ENCODE measurements around the gene MAP2K6.
A peak's percentile ranks its signal among the peaks of the same experiment; 100 is the strongest.

Gene MAP2K6

GRCh38 chr17:69451416-69452394 is 37.2 kb downstream of the MAP2K6 start:
- no peak for DNase-seq (ENCODE audit: low read depth in 1 of 2, low spot score in 1 of 2)
- in situ Hi-C loops (cut with HindIII; ENCODE audit: low pct_unique_long_range_greater_than_20kb, low sequenced_read_pairs), result no loop called here
- TF ChIP-seq JUND (IDR thresholded peaks at IDR 0.05; ENCODE audit: low read depth), result no peak

DNA sequence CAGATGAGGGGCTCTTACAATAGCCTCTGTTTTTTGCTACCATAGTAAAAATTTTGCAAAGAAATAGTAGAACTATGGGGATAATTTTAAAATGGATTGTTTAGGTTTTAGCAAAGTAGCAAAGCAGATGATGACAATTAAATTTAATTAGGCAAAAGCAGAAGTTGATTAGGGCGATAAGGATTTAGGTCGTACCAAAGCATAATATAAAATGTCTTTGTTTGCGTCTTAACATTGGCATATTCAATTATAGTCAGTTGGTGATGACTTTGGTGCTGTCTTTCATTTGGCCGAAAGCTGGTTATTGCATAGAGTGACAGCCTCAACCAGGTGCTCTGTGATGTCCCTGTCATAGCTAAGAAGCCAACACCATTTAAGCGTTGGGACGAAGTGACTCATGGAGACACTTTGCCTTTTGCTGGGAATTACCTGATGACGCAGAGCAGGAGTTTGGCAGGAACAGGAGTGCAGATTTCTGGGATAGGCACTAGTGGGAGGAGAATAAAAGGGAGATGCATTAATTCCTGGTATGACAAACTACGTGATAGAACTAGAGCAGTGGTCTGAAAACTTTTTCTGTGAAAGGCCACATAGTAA is 38.3 kb downstream of the MAP2K6 start:
- TF ChIP-seq JUND (IDR thresholded peaks at IDR 0.05; ENCODE audit: low read depth), result no peak
- no peak for DNase-seq (ENCODE audit: low read depth in 1 of 2, low spot score in 1 of 2)
- in situ Hi-C loops (cut with HindIII; ENCODE audit: low pct_unique_long_range_greater_than_20kb, low sequenced_read_pairs), result no loop called here

GRCh38 chr17:69454051-69454450 is 39.6 kb downstream of the MAP2K6 start:
- no peak for DNase-seq (ENCODE audit: low read depth in 1 of 2, low spot score in 1 of 2)
- in situ Hi-C loops (cut with HindIII; ENCODE audit: low pct_unique_long_range_greater_than_20kb, low sequenced_read_pairs), result no loop called here
- no peak for TF ChIP-seq JUND (IDR thresholded peaks at IDR 0.05; ENCODE audit: low read depth)

GRCh38 chr17:69455040-69455439 is 40.5 kb downstream of the MAP2K6 start:
- DNase-seq (ENCODE audit: low read depth in 1 of 2, low spot score in 1 of 2), result no peak
- TF ChIP-seq JUND (IDR thresholded peaks at IDR 0.05; ENCODE audit: low read depth), result no peak

DNA sequence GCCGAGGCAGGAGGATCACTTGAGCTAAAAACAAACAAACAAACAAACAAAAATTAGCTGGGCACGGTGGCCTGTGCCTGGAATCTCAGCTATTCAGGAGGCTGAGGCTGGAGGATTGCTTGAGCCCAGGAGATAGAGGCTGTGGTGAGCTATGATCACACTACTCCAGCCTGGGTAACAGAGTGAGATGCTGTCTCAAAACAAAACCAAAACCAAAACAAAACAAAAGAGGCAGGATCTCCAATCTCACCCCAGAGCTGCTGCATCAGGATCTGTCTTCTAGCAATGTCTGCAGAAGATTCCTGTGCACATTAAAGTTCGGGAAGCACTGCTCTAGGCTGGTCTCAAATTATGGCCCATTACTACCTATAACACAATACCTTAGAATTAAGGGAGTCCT is 43.1 kb downstream of the MAP2K6 start:
- in situ Hi-C loops (cut with HindIII; ENCODE audit: low pct_unique_long_range_greater_than_20kb, low sequenced_read_pairs), result no loop called here
- DNase-seq (ENCODE audit: low read depth in 1 of 2, low spot score in 1 of 2), result no peak
- TF ChIP-seq JUND (IDR thresholded peaks at IDR 0.05; ENCODE audit: low read depth), result no peak

More at GRCh38 chr17:69455040-69455439, 40.5 kb downstream of the MAP2K6 start:
- in situ Hi-C loops (cut with HindIII; ENCODE audit: low pct_unique_long_range_greater_than_20kb, low sequenced_read_pairs), result no loop called here

- DNase-seq (ENCODE audit: low read depth in 1 of 2, low spot score in 1 of 2), result no peak
- in situ Hi-C loops (cut with HindIII; ENCODE audit: low pct_unique_long_range_greater_than_20kb, low sequenced_read_pairs), result no loop called here
- no peak for TF ChIP-seq JUND (IDR thresholded peaks at IDR 0.05; ENCODE audit: low read depth)
Measured at GRCh38 chr17:69460963-69461922, 46.7 kb downstream of the MAP2K6 start.

GRCh38 chr17:69461951-69462369 is 47.5 kb downstream of the MAP2K6 start:
- no peak for TF ChIP-seq JUND (IDR thresholded peaks at IDR 0.05; ENCODE audit: low read depth)
- in situ Hi-C loops (cut with HindIII; ENCODE audit: low pct_unique_long_range_greater_than_20kb, low sequenced_read_pairs), result no loop called here

GRCh38 chr17:69462882-69463281 is 48.4 kb downstream of the MAP2K6 start:
- DNase-seq (ENCODE audit: low read depth in 1 of 2, low spot score in 1 of 2), result no peak
- in situ Hi-C loops (cut with HindIII; ENCODE audit: low pct_unique_long_range_greater_than_20kb, low sequenced_read_pairs), result no loop called here

More at GRCh38 chr17:69461951-69462369, 47.5 kb downstream of the MAP2K6 start:
- DNase-seq (ENCODE audit: low read depth in 1 of 2, low spot score in 1 of 2), result no peak

DNA sequence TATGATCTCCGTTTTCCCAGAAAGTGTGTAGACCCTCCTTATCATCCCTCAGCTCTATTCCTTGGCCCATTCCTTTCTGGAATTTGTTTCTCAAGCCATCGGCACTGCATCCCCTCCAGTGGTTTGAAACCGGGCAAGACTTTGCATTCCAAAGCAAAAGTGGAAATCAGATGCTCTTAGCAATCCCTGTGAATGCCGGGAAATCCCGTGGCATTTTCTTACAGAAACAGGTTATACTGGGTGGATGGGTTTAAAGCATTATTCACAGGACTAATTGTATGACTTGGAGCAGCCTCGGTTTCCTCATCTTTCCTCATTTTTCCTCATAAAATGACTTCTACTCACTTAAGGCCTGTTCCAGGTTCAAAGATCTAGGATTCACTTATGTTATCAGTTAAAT is 52.0 kb downstream of the MAP2K6 start:
- TF ChIP-seq JUND (IDR thresholded peaks at IDR 0.05; ENCODE audit: low read depth), result no peak
- peak in 1 of 2 experiments; percentile 74 for DNase-seq (ENCODE audit: low read depth in 1 of 2, low spot score in 1 of 2)
- in situ Hi-C loops (cut with HindIII; ENCODE audit: low pct_unique_long_range_greater_than_20kb, low sequenced_read_pairs), result no loop called here

More at GRCh38 chr17:69462882-69463281, 48.4 kb downstream of the MAP2K6 start:
- no peak for TF ChIP-seq JUND (IDR thresholded peaks at IDR 0.05; ENCODE audit: low read depth)

DNA sequence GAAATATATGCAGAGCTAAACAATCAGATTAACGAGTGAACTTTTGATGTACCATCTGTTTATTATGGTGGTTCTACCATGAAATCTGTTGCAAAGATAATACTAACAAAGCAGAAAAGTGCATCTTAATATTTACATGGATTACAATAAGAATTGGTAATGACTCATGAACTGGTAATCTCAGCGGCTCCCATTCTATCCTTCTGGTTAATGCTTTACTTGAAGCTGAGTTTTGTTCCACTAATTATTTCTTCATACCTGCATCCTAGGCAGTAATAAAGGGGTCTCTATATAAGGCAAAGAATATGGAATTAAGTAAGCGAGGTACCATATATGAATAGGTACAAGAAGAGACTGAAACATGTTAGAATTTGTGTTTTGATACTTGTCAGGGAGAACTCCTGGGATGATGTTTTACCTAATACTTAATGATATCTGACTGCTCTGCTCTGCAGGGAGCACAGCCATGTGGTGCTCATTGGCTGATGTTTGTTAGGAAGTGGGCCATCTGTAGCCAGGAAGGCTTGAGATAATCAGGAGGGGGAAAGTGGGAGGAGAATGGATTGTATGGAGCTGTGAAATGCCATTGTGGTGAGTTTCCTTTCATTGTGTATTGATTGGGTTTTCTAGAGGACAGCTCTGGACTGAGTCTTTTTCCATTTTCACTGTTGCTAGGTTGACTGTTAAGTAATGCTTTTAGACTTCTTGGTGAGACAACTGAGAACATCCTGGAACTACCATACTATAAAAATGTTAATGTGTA is 52.6 kb downstream of the MAP2K6 start:
- in situ Hi-C loops (cut with HindIII; ENCODE audit: low pct_unique_long_range_greater_than_20kb, low sequenced_read_pairs), result no loop called here
- no peak for DNase-seq (ENCODE audit: low read depth in 1 of 2, low spot score in 1 of 2)
- TF ChIP-seq JUND (IDR thresholded peaks at IDR 0.05; ENCODE audit: low read depth), result no peak

DNA sequence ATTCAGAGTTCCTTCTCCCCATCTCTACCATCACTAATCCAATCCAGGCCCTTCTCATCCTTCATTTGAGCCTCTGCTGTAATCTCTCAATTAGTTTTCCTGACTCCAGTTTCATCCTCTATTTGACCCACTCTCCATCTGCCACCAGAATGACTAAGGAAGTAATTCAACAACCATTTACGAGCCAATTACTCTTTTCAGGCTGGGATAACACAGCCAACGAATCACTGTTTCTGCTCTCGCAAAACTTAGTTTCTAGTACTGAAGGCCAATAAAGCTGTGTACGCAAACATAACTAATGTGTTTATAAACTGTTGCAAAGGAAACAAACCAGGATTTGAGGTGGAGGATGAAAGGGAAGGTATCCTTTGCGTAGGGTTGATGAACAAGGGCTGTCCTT is 53.7 kb downstream of the MAP2K6 start:
- in situ Hi-C loops (cut with HindIII; ENCODE audit: low pct_unique_long_range_greater_than_20kb, low sequenced_read_pairs), result no loop called here
- DNase-seq (ENCODE audit: low read depth in 1 of 2, low spot score in 1 of 2), result no peak
- no peak for TF ChIP-seq JUND (IDR thresholded peaks at IDR 0.05; ENCODE audit: low read depth)
